Stimulated activated CD8-positive, alpha-beta memory T cell treated with anti-CD3 and anti-CD28 coated beads, Interleukin-2, amount 100 ng/mL, for 48 hours (primary cell): ENCODE results near the gene ATP8B4.

Source experiments
- DNase-seq, 2 donors: peaks; one replicate each; pipeline ENCODE4 v3.0.0-alpha.2; 2020; ENCODE audit warnings: low read depth in 2 of 2

The ATP8B4 gene

DNA sequence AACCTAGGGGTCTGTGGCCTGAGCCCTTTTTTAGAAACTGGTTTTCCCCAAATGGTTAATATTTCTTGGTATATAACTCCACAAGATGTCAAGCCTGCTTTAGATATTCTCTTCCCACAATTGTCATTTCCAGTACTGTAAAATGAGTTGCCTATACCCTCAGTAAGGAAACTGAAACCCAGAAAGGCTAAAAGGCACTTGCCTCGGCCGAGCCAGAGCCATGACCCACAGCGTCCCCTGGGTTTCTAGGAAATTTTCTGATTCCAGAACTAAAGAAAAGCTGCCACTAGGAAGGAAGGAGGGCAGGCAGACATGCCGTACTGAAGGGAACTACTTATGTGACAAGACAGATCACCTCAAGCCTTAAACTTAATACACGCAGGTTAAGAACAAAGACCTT lies 59.1 kb downstream of the ATP8B4 start:
- no peak for DNase-seq

DNA sequence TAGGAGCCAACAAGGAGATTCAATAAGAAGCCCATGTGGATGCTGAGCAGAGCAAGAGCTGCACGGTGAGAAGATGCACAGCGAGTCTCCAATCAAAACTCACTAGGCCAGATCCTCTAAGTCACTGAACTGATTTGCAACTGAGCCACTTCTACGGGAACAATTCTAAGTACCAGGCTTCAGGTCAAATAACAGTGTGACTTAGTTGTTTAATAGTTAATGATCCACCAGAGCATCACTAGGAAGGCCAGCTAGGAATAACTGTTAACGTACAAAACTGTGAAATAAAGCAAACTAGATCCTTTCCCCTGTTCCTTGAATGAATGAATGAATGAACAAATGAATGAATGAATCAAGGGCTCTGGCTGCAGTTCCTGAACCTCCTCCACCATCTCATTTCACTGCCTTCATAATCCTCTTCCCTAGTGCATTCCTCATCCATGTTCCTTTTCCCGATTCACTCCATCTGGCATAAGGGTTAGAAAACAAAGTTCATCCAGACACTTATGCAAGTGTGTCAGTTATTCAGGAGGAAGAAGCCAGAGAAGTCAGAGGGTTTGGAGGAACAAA lies 59.7 kb downstream of the ATP8B4 start:
- DNase-seq: no peak

DNA sequence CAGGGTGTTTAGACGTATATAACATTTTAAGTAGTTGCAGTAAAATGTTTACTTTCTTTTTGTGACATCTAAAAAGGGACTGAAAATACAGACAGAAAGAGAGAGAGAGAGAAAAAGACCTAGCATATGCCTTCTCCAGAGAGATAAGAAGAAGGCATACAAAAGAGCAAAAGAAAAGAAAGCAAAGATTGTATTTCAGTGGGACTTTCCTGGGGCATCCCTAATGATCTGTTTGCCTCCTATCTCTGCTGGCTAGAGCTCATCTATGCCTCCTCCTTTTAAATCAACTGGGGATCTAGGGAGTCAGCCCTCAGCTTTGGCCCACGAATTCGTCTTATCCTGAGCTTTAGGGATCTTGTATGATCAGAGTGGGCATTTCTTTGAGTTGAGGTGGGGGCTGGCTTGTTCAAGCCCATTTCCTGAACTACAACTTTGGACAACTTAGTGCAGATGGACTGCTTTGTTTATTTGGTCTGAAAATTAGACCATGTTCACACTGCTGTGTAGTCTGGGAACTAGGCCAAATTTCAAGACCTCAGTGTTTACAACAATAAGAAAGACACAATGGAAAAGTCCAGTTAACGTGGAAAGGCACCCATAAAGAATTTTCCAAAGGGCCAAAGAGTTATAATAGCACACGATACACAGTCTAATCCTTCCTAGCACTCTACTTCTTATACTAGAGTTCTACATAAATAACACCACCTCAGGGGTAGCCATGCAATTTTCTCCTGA lies 61.0 kb downstream of the ATP8B4 start:
- DNase-seq: no peak

DNA sequence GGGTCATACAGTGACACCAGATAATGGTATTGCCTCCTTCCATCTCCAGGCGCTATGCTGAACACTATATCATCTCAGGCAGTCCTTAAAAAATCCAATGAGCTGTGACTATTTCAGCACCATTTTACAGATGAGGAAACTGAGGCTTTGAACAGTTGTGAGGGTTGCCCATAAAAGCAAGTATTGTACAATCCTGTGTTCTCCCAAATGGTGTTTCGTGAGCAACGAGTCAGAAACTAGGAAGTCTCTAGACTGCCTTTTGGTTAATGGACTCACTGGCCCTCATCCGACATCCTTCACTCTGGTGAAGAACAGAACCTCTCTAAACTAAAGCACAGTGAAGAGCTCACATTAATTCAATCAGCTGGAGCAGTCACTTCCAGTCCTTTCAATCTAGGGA lies 61.8 kb downstream of the ATP8B4 start:
- DNase-seq: no peak

DNA sequence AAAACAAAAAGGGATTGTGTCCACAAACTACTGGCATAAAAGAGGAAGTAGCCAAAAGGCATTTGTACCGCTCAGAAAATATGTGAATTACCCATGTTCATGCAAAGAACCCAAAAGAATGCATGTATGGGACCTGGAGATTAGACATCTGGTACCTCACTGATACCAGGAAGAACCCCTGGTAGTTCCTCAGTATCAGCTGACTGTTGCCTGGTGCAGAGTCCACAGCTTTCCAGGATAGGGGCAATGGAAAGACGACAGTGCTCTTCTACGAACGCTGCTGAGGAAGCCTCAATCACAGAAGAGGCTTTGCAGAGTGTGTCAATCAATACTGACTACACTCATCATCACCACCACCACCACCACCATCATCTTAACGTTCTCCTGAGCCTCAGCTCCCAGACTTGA lies 63.3 kb downstream of the ATP8B4 start:
- DNase-seq: no peak

DNA sequence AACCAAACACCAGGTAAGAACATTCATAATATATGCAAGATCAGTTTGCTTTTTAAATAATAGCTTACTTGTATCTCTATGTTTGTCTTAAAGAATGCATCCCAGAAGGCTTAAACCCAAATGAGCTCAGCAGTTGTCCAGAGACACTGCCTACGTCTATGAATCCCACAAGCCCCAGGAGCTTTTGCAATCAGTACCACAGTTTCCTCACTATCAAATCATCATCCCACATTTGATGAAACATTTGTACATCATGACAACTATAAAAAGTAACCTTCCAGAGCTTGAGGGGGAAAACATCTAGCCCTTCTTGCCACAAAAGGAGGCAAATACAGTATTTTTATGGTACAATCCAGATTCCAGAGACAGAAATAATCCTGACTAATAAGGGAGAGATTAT lies 63.7 kb downstream of the ATP8B4 start:
- no peak for DNase-seq

DNA sequence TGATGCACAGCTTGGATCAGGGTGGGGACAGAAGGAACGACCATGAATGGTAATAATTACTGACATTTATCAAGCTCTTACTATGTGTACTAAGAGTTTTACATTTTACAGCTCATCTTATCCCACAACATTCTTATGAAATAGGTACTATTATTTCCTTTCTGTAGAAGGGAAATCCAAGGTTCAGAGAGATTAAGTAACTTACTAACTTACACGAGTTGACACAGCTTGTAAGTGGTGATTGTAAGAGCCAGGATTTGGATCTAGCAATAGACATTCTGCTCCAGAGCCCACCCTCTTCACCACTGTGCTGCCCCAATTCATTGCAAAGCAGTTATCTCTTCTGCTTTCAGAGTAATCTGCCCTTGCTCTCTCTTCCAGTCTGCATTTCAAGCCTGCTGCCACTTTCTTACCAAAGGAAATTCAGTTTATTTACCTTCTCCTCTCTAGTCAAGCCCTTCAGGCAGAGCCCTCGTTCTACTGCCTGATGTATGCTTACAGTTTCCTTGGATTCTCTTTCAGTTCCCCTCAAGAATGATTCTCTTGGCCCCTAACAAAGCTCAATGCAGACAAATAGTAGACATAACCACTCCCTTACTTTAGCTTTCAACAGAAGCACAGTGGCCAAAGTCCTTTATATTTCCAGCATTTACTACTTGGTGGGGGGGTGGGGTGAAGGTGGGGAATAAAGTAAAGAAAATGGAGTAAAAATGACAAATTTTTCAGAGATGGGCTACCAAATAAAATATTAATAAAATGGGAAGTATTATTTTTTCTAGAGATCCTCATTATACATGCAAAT lies 65.8 kb downstream of the ATP8B4 start:
- DNase-seq: no peak

DNA sequence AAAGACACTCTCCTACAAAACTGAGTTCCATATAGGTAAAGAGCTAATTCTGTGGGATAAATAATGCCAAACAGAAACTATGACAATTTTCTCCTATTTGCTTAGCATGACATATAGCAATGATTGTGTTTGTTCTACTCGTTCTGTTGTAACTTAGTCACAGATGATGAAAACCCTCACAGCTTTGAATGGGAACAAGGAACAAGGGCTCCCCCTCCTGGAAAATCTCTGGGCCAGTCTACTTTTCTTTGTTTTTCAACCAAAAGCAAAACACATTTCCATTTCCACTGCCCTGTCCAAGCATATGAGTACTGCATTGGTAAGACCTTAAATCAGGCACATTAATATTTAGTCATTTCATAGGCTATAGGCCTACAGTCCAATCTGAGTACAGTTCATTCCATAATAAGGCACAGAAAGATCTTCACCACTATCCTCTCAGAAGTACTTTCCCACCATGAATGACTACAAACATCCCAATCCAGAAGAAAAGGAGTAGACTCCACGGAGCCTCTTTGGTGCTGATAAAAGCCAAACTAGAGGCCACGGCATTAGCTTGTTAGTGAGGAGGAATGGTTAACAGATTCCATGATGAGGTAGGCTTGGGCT lies 67.1 kb downstream of the ATP8B4 start:
- no peak for DNase-seq

DNA sequence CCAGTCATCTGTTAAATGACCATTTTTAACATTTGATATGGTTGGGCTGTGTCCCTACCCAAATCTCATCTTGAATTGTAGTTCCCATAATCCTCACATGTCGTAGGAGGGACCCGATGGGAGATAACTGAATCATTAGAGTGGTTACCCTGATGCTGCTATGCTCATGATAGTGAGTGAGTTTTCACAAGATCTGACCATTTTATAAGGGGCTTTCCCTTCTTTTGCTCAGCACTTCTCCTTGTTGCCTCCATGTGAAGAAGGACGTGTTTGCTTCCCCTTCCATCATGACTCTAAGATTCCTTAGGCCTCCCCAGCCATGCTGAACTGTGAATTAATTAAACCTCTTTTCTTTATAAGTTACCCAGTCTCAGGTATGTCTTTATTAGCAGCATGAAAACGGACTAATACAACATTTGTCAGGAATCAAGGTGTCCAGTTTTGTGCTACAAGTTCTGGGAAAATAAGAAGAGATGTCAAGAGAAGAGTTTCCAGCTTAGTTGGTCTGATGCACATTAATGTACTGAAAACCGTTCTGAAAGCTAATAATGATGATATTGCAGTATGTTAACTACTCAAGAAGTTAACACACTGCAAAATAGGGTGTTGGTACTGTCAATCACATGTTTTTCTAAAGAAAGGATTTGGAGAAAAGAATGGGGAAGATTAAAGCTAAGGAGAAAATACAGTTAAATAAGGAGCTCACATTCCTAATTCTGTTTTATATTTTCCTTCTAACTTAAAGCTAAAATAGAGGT lies 67.9 kb downstream of the ATP8B4 start:
- DNase-seq: no peak

DNA sequence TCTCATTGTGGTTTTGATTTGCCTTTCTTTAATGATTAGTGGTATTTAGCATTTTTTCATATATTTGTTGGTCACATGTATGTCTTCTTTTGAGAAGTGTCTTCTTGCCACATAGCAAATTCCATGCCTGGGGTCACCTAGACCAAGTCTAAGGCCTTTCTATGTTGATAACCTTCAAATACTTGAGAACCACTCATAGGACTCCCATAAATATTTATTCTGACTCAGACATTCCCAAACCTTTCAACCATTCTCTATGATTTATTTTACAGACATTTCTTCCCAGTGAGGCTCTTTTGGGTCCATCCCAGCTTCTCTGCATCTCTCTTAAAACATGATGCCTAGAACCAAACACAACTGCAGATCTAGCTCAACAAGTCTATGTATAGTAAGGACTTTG lies 69.2 kb downstream of the ATP8B4 start:
- DNase-seq: no peak

DNA sequence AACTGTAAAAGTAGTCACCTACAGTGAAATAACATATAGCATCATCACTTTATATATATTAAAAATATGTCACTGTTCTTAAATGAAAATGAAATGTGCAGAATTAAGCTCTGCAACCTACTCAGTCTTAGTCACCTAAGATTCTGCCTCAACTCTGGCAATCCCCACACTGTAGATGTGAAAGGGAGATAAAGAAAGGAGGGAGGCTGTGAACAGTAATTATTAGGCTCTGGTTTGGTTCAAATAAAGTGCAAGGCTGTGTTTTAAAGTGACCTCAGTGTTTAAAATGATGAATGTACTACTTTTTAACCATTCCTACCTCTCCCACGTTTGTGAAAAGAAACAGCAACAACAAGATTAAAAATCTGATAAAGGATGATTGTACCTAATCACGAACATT lies 72.2 kb downstream of the ATP8B4 start:
- DNase-seq: no peak

DNA sequence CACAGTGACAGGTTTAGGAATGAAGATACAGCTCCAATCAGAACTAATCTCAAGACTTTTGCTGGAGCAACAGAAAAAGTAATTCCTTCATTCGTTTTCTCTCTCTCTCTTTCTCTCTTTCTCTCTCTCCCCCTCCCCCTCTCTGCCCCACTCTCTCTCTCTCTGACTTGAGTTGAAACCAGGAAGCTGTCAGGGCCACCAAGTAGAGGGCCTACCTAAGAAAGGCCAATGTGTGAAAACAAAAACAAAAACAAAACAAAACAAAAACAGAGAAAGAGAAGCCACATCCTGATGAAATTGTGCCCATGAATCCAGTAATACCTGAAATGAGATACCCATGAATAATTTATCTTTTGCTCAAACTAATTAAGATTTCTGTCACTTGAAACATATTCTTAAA lies 72.9 kb downstream of the ATP8B4 start:
- DNase-seq: no peak

DNA sequence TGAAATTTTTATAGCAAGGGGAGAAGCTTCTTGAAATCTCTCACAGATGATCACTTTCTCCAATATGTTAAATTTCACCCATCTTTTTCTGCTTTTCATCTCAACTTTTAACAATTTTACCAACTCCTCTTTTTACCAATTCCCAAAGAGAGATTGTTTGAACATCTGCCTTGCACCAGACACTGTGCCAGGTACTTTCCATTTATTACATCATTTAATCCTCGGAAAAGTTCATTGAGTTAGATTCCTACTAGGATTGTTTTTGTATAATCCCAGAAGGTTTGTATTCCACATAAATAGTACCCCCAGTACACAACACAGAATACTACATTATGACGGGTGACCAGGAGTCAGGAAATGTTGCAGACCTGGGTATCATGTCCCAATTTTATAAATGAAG lies 74.1 kb downstream of the ATP8B4 start:
- no peak for DNase-seq

DNA sequence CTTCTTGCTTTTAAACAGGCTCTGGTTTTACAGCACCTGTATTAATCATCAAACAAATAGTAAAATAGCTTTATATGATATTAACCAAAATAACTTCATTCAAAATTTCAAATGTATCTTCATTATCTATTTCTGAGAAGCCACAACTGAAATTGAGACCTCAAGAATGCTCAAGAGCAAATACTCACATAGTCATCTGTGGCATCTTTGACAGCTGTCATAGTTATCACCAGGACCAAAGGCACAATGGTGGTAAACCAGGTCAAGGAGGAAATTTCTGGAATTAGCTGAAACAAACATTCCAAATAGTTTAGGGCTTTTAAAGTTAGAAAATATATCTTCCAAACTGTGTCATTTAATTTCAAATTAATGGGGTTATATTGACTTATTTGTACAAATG lies 74.6 kb downstream of the ATP8B4 start:
- no peak for DNase-seq

DNA sequence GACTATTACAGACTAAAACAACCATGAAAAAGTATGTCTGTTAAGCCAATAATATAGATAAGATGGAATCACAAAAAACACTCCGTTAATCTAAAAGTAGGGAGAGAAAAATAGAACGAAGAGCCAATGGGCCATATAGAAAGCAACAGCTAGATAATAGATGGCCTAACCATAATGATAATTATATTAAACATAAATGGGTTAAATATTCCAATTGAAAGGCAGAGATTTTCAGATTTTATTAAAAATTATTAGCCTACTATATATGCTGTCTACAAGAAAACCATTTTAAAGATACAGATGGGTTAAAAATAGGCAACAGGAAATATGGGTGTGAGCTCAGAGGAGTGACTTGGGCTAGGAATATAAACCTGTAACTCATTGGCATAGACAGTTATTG lies 76.3 kb downstream of the ATP8B4 start:
- DNase-seq: no peak

DNA sequence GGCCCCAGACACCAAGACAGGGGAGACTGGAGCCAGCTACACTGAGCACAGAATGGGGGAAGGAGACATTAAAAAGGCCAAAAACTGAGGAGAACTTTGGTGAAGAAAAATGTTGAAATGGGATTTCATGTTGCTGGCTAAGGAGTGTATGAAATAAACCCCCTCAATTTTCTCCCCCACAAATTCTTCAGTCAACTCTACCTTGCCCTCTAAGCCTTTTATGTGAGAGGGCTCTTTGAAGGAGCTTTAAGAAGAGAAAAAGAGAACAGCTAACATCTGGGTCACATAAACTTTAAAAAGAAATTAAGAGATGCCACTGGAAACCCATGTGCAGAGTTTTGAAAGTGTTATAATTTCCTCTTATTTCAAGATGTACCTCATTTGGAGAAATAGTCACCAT lies 88.6 kb downstream of the ATP8B4 start:
- DNase-seq: no peak

DNA sequence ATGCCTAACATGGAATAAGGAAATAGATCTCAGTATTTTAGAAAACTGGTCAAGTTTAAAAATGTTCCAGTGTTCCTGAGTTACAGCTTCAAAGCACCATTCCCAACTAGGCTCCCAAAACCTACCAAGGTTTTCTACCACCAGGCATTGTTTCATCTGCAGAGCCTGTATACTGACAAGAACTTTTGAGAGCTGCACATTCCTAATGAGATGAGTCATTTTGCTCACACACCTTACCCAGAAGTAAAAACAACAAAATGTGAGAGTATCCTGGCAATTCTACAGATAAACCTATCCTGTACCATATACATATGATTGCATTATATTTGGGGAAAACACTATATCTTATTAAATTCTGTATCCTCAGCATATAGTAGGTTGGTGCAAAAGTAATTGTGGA lies 90.7 kb downstream of the ATP8B4 start:
- no peak for DNase-seq

DNA sequence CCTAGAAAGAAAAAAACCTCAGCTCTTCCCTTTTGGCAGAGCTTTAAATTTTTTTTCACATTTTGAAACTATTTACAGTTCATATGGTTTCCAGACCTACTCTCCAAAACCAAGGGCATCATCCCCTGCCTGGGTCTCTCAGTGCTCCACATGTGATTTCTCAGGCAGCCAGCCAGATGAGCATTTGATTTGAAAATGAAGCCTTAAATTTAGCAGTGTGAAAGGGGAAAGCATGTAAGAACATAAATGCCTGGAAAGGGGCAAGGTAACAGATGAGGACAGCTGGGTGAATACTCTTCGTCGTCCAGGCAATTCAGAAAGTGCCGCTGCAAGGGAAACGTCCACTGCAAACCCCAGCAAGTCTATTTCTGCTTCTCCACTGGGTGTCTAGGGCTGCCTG lies 94.8 kb downstream of the ATP8B4 start:
- no peak for DNase-seq

DNA sequence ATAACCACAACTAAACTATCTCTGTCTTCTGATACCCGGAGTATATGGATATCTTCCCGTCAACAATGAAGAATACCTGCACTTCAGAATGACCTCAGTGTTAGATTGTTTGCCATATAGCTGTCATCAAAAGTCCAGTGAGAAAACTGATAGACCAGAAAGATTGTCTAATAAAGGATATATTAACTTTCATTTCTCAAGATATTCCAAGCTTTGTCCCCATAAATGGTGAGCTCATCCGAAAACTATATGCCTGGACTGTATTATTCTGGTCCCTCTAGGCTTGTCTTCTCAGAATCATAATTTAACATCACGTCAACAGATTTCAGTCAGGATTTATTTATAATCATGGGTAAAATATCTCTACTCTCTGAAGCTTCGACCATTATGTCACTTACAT lies 100.5 kb downstream of the ATP8B4 start:
- no peak for DNase-seq

DNA sequence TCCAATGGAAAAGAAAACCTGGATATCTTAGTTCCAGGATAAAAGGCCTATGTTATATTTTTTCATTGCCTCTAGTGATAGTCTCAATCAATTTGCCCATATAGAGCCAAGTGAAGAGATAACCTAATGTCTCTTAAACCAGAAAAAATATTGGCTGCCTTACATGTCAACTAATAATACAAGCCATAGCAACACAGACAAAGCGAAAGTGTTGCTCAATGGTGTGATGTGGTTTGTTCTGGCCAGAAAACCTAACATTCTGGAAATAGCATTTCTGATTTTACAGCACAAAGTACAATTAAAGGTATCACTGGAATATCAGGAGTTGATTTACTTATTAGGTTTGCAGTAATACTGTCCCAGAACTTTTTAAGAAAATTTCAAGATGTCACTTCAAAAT lies 101.5 kb downstream of the ATP8B4 start:
- no peak for DNase-seq

DNA sequence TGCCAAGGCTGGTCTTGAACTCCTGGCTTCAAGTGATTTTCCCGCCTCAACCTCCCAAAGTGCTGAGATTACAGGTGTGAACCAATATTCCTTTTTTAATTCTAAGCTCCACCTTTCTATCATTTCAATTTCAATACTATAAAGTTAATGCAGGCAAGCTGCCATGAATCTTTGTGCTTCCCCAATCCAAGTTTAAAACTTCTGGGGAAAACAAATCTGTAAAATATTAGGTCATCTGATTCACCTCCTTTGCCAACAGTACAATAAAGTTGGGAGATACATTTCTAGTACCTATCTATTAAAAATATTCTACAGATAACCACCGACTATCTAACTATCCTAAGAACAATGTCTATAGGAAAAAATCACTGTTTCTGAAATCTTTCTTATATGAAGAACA lies 102.1 kb downstream of the ATP8B4 start:
- no peak for DNase-seq

DNA sequence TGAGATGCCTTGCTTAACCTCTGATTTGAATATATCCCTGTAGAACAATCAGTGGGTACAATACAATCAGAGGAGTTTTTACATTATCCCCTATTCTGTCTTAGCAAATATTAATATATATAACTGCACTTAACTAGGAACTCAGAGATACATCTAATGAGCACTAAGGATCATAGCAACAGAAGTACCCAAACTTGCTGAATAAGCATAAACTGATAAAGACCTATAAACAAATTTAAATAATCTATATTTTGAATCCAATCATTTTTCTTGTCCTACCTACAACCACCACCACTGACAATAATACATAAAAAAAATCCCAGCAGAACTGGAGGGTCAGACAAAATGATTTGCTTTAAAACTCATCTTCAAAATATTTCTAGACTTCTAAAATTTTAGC lies 106.2 kb downstream of the ATP8B4 start:
- no peak for DNase-seq
